HUES6 (cell line): Measurements from ENCODE around the gene HOXB1.
A peak's percentile ranks its signal among the peaks of the same experiment; 100 is the strongest.

Source experiments
- H3K27ac ChIP-seq: 2 replicates; pipeline ENCODE4 v1.7.0; 2013; ENCODE audit warnings: low read depth, mild to moderate bottlenecking, low read length, inconsistent platforms
- H3K27me3 ChIP-seq: 2 replicates; pipeline ENCODE4 v1.6.1; 2013; ENCODE audit warnings: low read length; ENCODE audit not compliant: control insufficient read depth, insufficient read depth
- H3K36me3 ChIP-seq: 2 replicates; pipeline ENCODE4 v1.6.1; 2013; ENCODE audit warnings: low read length; ENCODE audit not compliant: control insufficient read depth, insufficient read depth
- H3K4me1 ChIP-seq: 2 replicates; pipeline ENCODE4 v1.6.1; 2013; ENCODE audit warnings: low read length; ENCODE audit not compliant: control insufficient read depth, insufficient read depth
- H3K4me3 ChIP-seq: 2 replicates; pipeline ENCODE4 v1.5.1; 2013; ENCODE audit warnings: low read depth, low read length
- H3K9ac ChIP-seq: one replicate; pipeline ENCODE4 v1.6.1; 2013; ENCODE audit warnings: mild to moderate bottlenecking, low read length
- H3K9me3 ChIP-seq: 2 replicates; pipeline ENCODE4 v1.6.1; 2013; ENCODE audit warnings: low read depth, low read length; ENCODE audit not compliant: control insufficient read depth, insufficient read depth

HOXB1 gene

GRCh38 chr17:48566717-48567116 lies 35.9 kb upstream of the HOXB1 start:
- H3K9me3 ChIP-seq, result 0 out of 2 replicates have a peak, but pooled peaks cover 2% of the 10 kb centered on the region
- peak overlapping the region; percentile 55 for H3K9ac ChIP-seq
- peaks cover 80% of the 10 kb centered on the region for H3K4me1 ChIP-seq
- no peak overlapping the region; the same call in 1 of the 2 replicates for H3K4me3 ChIP-seq
- no peaks in the 10 kb centered on the region for H3K36me3 ChIP-seq
- H3K27ac ChIP-seq, result no peak overlapping the region
- peaks cover 100% of the 10 kb centered on the region for H3K27me3 ChIP-seq

DNA sequence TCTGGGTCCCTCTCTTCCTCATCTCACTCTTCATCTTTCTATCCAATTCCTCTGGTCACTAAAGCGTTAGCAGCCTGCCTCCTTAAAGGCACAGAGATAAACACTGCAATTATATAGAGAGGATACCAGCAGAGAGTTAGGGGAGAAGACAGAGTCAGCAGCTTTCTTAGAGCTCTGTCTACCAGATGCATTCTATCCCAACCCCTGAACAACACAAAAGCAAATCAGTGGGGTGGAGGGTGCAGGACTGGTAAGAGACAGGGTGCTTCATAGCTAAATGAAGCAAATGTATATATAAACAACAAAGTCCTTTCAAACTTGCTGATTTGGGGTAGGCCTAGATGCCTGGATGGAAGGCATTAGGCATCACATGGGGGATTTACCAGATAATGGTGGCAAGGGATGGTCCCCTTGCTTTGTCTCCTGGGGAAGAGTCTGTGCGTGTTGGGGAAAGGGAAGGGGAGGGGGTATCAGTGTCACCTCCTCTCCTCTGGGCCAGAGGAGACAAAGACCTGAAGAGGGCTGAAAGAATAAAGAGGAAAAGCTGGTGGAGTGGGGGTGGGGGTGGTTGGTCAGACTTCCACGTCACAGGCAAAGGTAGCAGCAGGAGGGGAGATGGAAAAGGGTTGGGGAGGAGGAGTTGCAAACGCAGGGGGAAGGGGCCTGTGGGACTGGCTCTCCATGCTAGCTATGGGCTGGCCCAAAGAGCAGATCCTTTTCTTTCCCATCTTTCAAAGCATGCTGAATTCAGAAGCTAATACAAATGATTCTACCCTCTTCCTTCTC lies 35.3 kb upstream of the HOXB1 start:
- Histone ChIP-seq H3K9ac (peak overlapping the region; percentile 55), H3K27ac (no peak overlapping the region), H3K27me3 (peaks cover 100% of the 10 kb centered on the region), H3K4me1 (peaks cover 75% of the 10 kb centered on the region), H3K4me3 (peak overlapping the region; percentile 20; the same call in 1 of the 2 replicates), H3K9me3 (0 out of 2 replicates have a peak, but pooled peaks cover 2% of the 10 kb centered on the region), H3K36me3 (no peaks in the 10 kb centered on the region)

GRCh38 chr17:48565022-48565554 lies 34.3 kb upstream of the HOXB1 start:
- Histone ChIP-seq H3K27me3 (peaks cover 100% of the 10 kb centered on the region), H3K27ac (no peak overlapping the region), H3K4me1 (peaks cover 66% of the 10 kb centered on the region), H3K9ac (peak overlapping the region; percentile 75), H3K9me3 (0 out of 2 replicates have a peak, but pooled peaks cover 2% of the 10 kb centered on the region), H3K4me3 (peak overlapping the region; percentile 56; the same call in 1 of the 2 replicates), H3K36me3 (no peaks in the 10 kb centered on the region)

GRCh38 chr17:48564188-48565021 lies 33.6 kb upstream of the HOXB1 start:
- Histone ChIP-seq H3K27ac (no peak overlapping the region), H3K36me3 (no peaks in the 10 kb centered on the region), H3K9me3 (0 out of 2 replicates have a peak, but pooled peaks cover 2% of the 10 kb centered on the region), H3K4me3 (peak overlapping the region; percentile 56), H3K27me3 (peaks cover 100% of the 10 kb centered on the region), H3K4me1 (peaks cover 68% of the 10 kb centered on the region), H3K9ac (peak overlapping the region; percentile 75)

- Histone ChIP-seq H3K4me1 (peaks cover 69% of the 10 kb centered on the region), H3K4me3 (peak overlapping the region; percentile 9; the same call in 1 of the 2 replicates), H3K27me3 (peaks cover 100% of the 10 kb centered on the region), H3K36me3 (no peaks in the 10 kb centered on the region), H3K27ac (no peak overlapping the region), H3K9me3 (0 out of 2 replicates have a peak, but pooled peaks cover 2% of the 10 kb centered on the region), H3K9ac (no peak overlapping the region)
Measured at GRCh38 chr17:48563867-48564187, 33.0 kb upstream of the HOXB1 start.

- Histone ChIP-seq H3K27ac (no peak overlapping the region), H3K4me1 (peaks cover 69% of the 10 kb centered on the region), H3K9me3 (0 out of 2 replicates have a peak, but pooled peaks cover 2% of the 10 kb centered on the region), H3K4me3 (peak overlapping the region; percentile 9; the same call in 1 of the 2 replicates), H3K9ac (no peak overlapping the region), H3K36me3 (no peaks in the 10 kb centered on the region), H3K27me3 (peaks cover 100% of the 10 kb centered on the region)
Measured at GRCh38 chr17:48563385-48563838, 32.6 kb upstream of the HOXB1 start.

DNA sequence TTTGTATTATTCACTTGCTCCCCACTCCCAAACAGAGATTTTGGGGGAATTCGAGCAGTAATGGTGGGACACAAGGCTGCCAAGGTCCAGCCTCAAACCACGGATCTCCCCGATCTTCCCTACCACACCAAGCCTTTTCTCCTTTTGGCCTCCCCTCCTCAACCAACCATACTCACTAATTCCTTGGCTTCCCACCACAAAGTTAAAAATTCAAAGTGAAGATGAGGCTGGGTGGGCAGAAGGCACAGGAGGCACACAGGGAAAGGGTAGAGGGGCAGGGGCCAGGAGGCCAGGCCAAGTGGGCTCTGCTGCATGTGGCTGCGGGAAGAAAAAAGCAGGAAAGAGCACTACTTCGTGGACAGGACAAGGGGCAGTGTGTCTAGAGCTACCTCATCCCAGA lies 32.1 kb upstream of the HOXB1 start:
- H3K9ac ChIP-seq, result no peak overlapping the region
- H3K27me3 ChIP-seq, result peaks cover 100% of the 10 kb centered on the region
- 0 out of 2 replicates have a peak, but pooled peaks cover 2% of the 10 kb centered on the region for H3K9me3 ChIP-seq
- no peak overlapping the region; the same call in 1 of the 2 replicates for H3K27ac ChIP-seq
- H3K4me1 ChIP-seq, result peaks cover 68% of the 10 kb centered on the region
- no peak overlapping the region; the same call in 1 of the 2 replicates for H3K4me3 ChIP-seq
- no peaks in the 10 kb centered on the region for H3K36me3 ChIP-seq

GRCh38 chr17:48561884-48562810 lies 31.3 kb upstream of the HOXB1 start:
- H3K4me1 ChIP-seq, result peaks cover 61% of the 10 kb centered on the region
- no peak overlapping the region for H3K9ac ChIP-seq
- no peak overlapping the region for H3K27ac ChIP-seq
- H3K27me3 ChIP-seq, result peaks cover 100% of the 10 kb centered on the region
- no peaks in the 10 kb centered on the region for H3K36me3 ChIP-seq
- H3K4me3 ChIP-seq, result no peak overlapping the region
- 0 out of 2 replicates have a peak, but pooled peaks cover 2% of the 10 kb centered on the region for H3K9me3 ChIP-seq

DNA sequence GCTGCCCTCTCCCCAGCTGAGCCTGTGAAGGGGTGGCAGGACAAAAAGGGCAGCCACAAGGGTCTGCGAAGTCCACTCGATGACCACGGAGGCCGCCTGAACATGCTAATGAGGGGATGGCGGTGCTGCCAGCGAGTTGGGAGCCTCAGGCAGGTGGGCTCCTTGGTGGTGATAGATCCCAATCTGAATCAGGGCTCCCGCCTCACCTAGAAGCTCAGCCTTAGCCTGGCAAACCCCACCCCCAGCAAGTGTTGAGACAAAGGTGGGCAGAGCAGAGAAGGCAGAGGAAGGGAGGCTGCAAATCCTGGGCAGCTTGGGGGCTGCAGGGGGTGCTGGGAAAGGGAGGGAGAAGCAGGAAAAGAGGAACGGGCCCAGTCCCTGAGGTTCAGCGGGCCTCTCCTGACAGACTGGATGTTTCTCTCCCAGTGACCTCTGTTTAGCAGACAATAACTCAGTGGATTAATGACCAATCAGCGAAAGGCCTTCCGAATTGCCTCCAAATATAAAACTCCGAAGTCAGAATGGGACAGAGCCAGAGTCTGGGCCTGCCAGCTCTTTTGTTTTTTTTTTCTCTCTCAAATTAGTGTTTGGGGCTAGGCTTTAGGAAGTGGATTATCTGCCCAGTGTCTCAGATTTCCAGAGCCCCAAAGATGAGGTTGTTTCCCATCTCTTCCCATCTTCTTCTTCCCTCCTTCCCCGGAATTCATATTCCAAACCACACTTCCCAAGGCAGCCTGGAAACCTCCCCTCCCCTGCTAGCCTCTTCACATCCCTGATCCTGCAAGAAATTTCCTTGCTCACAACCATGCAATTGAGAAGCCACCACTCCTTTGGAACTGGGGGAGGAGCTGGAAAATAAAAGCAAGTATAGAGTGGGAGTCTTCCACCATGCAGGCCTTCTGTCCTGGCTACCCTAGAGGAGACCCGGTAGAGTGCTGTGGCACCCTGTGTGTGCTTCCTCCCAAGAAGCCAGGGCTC lies 29.3 kb upstream of the HOXB1 start:
- H3K27me3 ChIP-seq, result peaks cover 99% of the 10 kb centered on the region
- no peak overlapping the region for H3K9ac ChIP-seq

More for the DNA sequence above, 29.3 kb upstream of the HOXB1 start:
- H3K27ac ChIP-seq, result no peak overlapping the region
- H3K4me1 ChIP-seq, result peaks cover 47% of the 10 kb centered on the region
- H3K9me3 ChIP-seq, result no peaks in the 10 kb centered on the region
- no peaks in the 10 kb centered on the region for H3K36me3 ChIP-seq
- no peak overlapping the region for H3K4me3 ChIP-seq
